Upper lobe of right lung (tissue), 1 donor: ENCODE results near the gene TLE2. TPM values are rescaled to one million over a fixed set of nuclear protein-coding genes. Genes with fewer than 3 reads are reported as not detected.

ENCODE experiments used
- ATAC-seq: fragments of 200-7000 bp; cut with Tn5 transposase; one replicate; pipeline ENCODE4 v1.9.1; 2020; ENCODE audit warnings: mild to moderate bottlenecking, moderate library complexity
- DNase-seq: peaks from one replicate; pipeline ENCODE4 v3.0.0-alpha.2; 2020
- H3K27ac ChIP-seq: fragments of 200-600 bp; one replicate; pipeline ENCODE4 v1.8.0; 2022
- H3K27me3 ChIP-seq: fragments of 200-600 bp; one replicate; pipeline ENCODE4 v1.8.0; 2022; ENCODE audit warnings: mild to moderate bottlenecking
- H3K36me3 ChIP-seq: fragments of 200-600 bp; one replicate; pipeline ENCODE4 v1.8.0; 2022
- H3K4me1 ChIP-seq: fragments of 200-600 bp; one replicate; pipeline ENCODE4 v1.8.0; 2022
- H3K4me3 ChIP-seq: fragments of 200-600 bp; one replicate; pipeline ENCODE4 v1.8.0; 2022; ENCODE audit warnings: mild to moderate bottlenecking
- H3K9me3 ChIP-seq: fragments of 200-600 bp; one replicate; pipeline ENCODE4 v1.8.0; 2022
- CTCF ChIP-seq: fragments of 200-600 bp; IDR thresholded peaks from one replicate; pipeline ENCODE4 v1.8.0; 2022; ENCODE audit warnings: antibody characterized with exemption
- intact Hi-C: fragments of 100-400 bp; cut with DNase I; formaldehyde crosslinking; loops from one replicate; pipeline ENCODE4 v1.11.0; 2022
- total RNA-seq: library from RNA; stranded (reverse); fragmentation: NEBNext Ultra II Directional; extraction: Animal tissue kit (Norgen Biotek cat#: 25700); gene quantifications from one replicate; pipeline ENCODE4 v1.2.1, GENCODE V29; 2021
- donor health status: DM: no; HTN: yes; CAD: no; lungs with severe emphysema.

Gene TLE2
- total RNA-seq, 1 donor from 2014 or later = 58.6 TPM

- intact Hi-C loops = no loop called here
- no peak for DNase-seq
- no peaks in the 10 kb centered on the region for H3K4me1 ChIP-seq
- H3K4me3 ChIP-seq = no peak overlapping the region
- H3K9me3 ChIP-seq = no peaks in the 10 kb centered on the region
- TF ChIP-seq CTCF = no peak
- H3K27ac ChIP-seq = no peak overlapping the region
- ATAC-seq = peak; percentile 30
- no peaks in the 10 kb centered on the region for H3K27me3 ChIP-seq
- peaks cover 12% of the 10 kb centered on the region for H3K36me3 ChIP-seq
Measured at GRCh38 chr19:3019211-3019854, 9.7 kb downstream of the TLE2 start.

- no peak for DNase-seq
- intact Hi-C loops = no loop called here
- Histone ChIP-seq H3K27ac (no peak overlapping the region), H3K9me3 (no peaks in the 10 kb centered on the region), H3K36me3 (peaks cover 15% of the 10 kb centered on the region), H3K4me1 (no peaks in the 10 kb centered on the region), H3K4me3 (no peak overlapping the region), H3K27me3 (no peaks in the 10 kb centered on the region)
- no peak for ATAC-seq
- no peak for TF ChIP-seq CTCF
Measured at GRCh38 chr19:3017923-3018322, 11.2 kb downstream of the TLE2 start.

- TF ChIP-seq CTCF = no peak
- Histone ChIP-seq H3K27me3 (no peaks in the 10 kb centered on the region), H3K36me3 (peaks cover 21% of the 10 kb centered on the region)
Measured at GRCh38 chr19:3015126-3016057, 13.7 kb downstream of the TLE2 start.

GRCh38 chr19:3014135-3014534, 14.9 kb downstream of the TLE2 start:
- Histone ChIP-seq H3K27ac (no peak overlapping the region), H3K27me3 (no peaks in the 10 kb centered on the region), H3K4me1 (no peaks in the 10 kb centered on the region), H3K36me3 (peaks cover 26% of the 10 kb centered on the region), H3K9me3 (no peaks in the 10 kb centered on the region), H3K4me3 (no peak overlapping the region)
- DNase-seq (no peak), ATAC-seq (no peak)
- intact Hi-C loops = no loop called here
- no peak for TF ChIP-seq CTCF

More at GRCh38 chr19:3015126-3016057, 13.7 kb downstream of the TLE2 start:
- DNase-seq = no peak
- ATAC-seq = no peak
- Histone ChIP-seq H3K4me3 (no peak overlapping the region), H3K27ac (no peak overlapping the region), H3K4me1 (no peaks in the 10 kb centered on the region), H3K9me3 (no peaks in the 10 kb centered on the region)
- intact Hi-C loops = no loop called here

DNA sequence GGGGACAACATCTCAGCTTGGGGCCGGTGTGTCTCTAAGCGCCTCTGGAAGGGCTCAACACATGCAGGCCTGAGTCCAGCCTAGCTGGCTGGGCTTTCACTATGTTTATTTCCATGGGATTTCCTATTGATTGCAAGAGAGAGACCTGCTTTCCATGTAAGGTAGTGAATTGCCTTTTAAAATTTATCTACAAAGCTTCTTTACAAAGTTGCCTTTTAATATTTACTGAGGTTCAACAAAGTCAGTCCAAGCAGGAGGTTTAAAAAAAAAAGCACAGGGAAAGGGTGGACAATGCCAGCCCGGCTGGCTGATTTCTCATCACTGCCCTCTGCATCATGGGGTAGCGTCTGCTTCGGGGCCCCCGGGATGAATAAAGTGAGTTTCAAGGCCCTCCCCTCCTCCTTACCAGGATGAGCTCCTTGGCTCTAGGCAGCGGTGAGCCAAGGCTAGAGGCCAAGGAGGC, 15.8 kb downstream of the TLE2 start:
- Histone ChIP-seq H3K4me3 (no peak overlapping the region), H3K27ac (no peak overlapping the region), H3K36me3 (peaks cover 28% of the 10 kb centered on the region), H3K4me1 (no peaks in the 10 kb centered on the region), H3K9me3 (no peaks in the 10 kb centered on the region), H3K27me3 (no peaks in the 10 kb centered on the region)
- no peak for ATAC-seq
- intact Hi-C loops = no loop called here
- TF ChIP-seq CTCF = no peak
- no peak for DNase-seq
